GM23338 (cell line): Measurements from ENCODE around the gene PCBP3. TPM values are rescaled to one million over a fixed set of nuclear protein-coding genes. Genes with fewer than 3 reads are reported as not detected.
A peak's percentile ranks its signal among the peaks of the same experiment; 100 is the strongest.

Source experiments
- ATAC-seq: fragments of 200-7000 bp; cut with Tn5 transposase; 3 replicates; pipeline ENCODE4 v1.9.1; 2020
- DNase-seq: peaks from one replicate; pipeline ENCODE4 v3.0.0-alpha.2; 2015; ENCODE audit warnings: low spot score
- H2AFZ ChIP-seq: fragments of 200-600 bp; sonication (generic); 2 replicates; pipeline ENCODE4 v1.8.0; 2016; ENCODE audit warnings: antibody characterized with exemption, mild to moderate bottlenecking, moderate library complexity
- H3F3A ChIP-seq: fragments of 200-600 bp; sonication (generic); replicated peaks from 2 replicates; pipeline ENCODE4 v1.8.0; 2017; ENCODE audit warnings: antibody characterized with exemption, mixed run types, low read depth
- H3K27ac ChIP-seq: fragments of 200-600 bp; sonication (generic); 2 replicates; pipeline ENCODE4 v1.6.1; 2016; ENCODE audit warnings: low read depth
- H3K27me3 ChIP-seq: fragments of 200-600 bp; sonication (generic); 2 replicates; pipeline ENCODE4 v1.8.0; 2016; ENCODE audit warnings: mild to moderate bottlenecking, mixed run types, moderate library complexity; ENCODE audit not compliant: insufficient read depth
- H3K36me3 ChIP-seq: fragments of 200-600 bp; sonication (generic); 2 replicates; pipeline ENCODE4 v1.8.0; 2016; ENCODE audit warnings: mild to moderate bottlenecking; ENCODE audit not compliant: insufficient read depth
- H3K4me1 ChIP-seq: fragments of 200-600 bp; sonication (generic); 2 replicates; pipeline ENCODE4 v1.8.0; 2016; ENCODE audit warnings: mild to moderate bottlenecking, moderate library complexity; ENCODE audit not compliant: insufficient read depth
- H3K4me2 ChIP-seq: fragments of 200-600 bp; sonication (generic); 2 replicates; pipeline ENCODE4 v1.7.1; 2017; ENCODE audit warnings: mixed run types
- H3K4me3 ChIP-seq: fragments of 200-600 bp; sonication (generic); 2 replicates; pipeline ENCODE4 v1.6.1; 2016; ENCODE audit warnings: mixed run types
- H3K79me2 ChIP-seq: fragments of 200-600 bp; sonication (generic); replicated peaks from 2 replicates; pipeline ENCODE4 v1.8.0; 2017; ENCODE audit warnings: mild to moderate bottlenecking; ENCODE audit not compliant: insufficient read depth
- H3K9me2 ChIP-seq: fragments of 200-600 bp; sonication (generic); 2 replicates; pipeline ENCODE4 v1.8.0; 2017; ENCODE audit not compliant: insufficient read depth
- H4K20me1 ChIP-seq: fragments of 200-600 bp; sonication (generic); replicated peaks from 2 replicates; pipeline ENCODE4 v1.8.0; 2017; ENCODE audit warnings: mild to moderate bottlenecking; ENCODE audit not compliant: insufficient read depth
- H3K27ac Mint-ChIP-seq: 2 replicates; pipeline ENCODE4 v1.8.0; 2020; ENCODE audit warnings: inconsistent platforms, mild to moderate bottlenecking, moderate library complexity, mixed read lengths
- H3K27me3 Mint-ChIP-seq: 3 replicates; pipeline ENCODE4 v1.8.0; 2022; ENCODE audit warnings: low read depth, mild to moderate bottlenecking, moderate library complexity, mixed read lengths, inconsistent platforms; ENCODE audit not compliant: insufficient read depth, poor library complexity
- H3K36me3 Mint-ChIP-seq: 3 replicates; pipeline ENCODE4 v1.8.0; 2021; ENCODE audit warnings: low read depth, mild to moderate bottlenecking, inconsistent platforms, moderate library complexity, mixed read lengths
- H3K4me1 Mint-ChIP-seq: 3 replicates; pipeline ENCODE4 v1.8.0; 2020; ENCODE audit warnings: mild to moderate bottlenecking, inconsistent platforms, mixed read lengths
- H3K4me3 Mint-ChIP-seq: 3 replicates; pipeline ENCODE4 v1.8.0; 2021; ENCODE audit warnings: moderate library complexity, mild to moderate bottlenecking, inconsistent platforms, mixed read lengths
- H3K9me3 Mint-ChIP-seq: 3 replicates; pipeline ENCODE4 v1.8.0; 2020; ENCODE audit warnings: moderate library complexity, mild to moderate bottlenecking, inconsistent platforms, mixed read lengths
- EZH2phosphoT487 ChIP-seq: fragments of 200-600 bp; sonication (generic); IDR thresholded peaks from one replicate; pipeline ENCODE4 v1.8.1; 2018; ENCODE audit warnings: antibody characterized with exemption; ENCODE audit not compliant: unreplicated experiment
- JUNB ChIP-seq: IDR thresholded peaks from one replicate; pipeline ENCODE4 v1.6.1; 2016; ENCODE audit warnings: antibody characterized with exemption; ENCODE audit not compliant: unreplicated experiment
- NANOG ChIP-seq: IDR thresholded peaks from 2 replicates; pipeline ENCODE4 v1.6.1; 2016; ENCODE audit warnings: antibody characterized with exemption, borderline replicate concordance
- STAT1 ChIP-seq: IDR thresholded peaks from one replicate; pipeline ENCODE4 v1.6.1; 2016; ENCODE audit warnings: antibody characterized with exemption; ENCODE audit not compliant: unreplicated experiment
- ZNF114 ChIP-seq: fragments of 250-450 bp; sonication (Bioruptor Pico); IDR thresholded peaks from 2 replicates; pipeline ENCODE4 v1.5.0; 2020; ENCODE audit warnings: mild to moderate bottlenecking, moderate library complexity
- ZNF331 ChIP-seq: fragments of 250-450 bp; sonication (Bioruptor Pico); IDR thresholded peaks from 2 replicates; pipeline ENCODE4 v1.5.0; 2020; ENCODE audit warnings: low read depth, mild to moderate bottlenecking, moderate library complexity
- polyA plus RNA-seq: library from polyadenylated mRNA; unstranded; fragments of >200 nt; fragmentation: Nextera tagmentation; extraction: Ambion mirVana; gene quantifications from 2 replicates; pipeline ENCODE4 v1.2.1, GENCODE V29; 2016
- total RNA-seq: library from RNA; depleted of rRNA; stranded (reverse); fragments of >200 nt; shearing (Covaris generic); gene quantifications from 2 replicates; pipeline ENCODE4 v1.2.3, GENCODE V29; 2014
- TF ChIP-seq, protein P1 (sequence below): fragments of 250-450 bp; sonication (Bioruptor Pico); IDR thresholded peaks from 2 replicates; pipeline ENCODE4 v1.5.0; 2020; ENCODE audit warnings: mild to moderate bottlenecking, moderate library complexity
- TF ChIP-seq, protein P2 (sequence below): IDR thresholded peaks from 2 replicates; pipeline ENCODE4 v1.6.1; 2016; ENCODE audit warnings: antibody characterized with exemption
- TF ChIP-seq, protein P3 (sequence below), 2 experiments: fragments of 200-600 bp in 1 of 2; sonication (generic) in 1 of 2; conservative IDR thresholded peaks; 2 replicates each; pipeline versions ENCODE4 v1.5.1 to v1.6.1; 2016 to 2017; ENCODE audit warnings: antibody characterized with exemption in 2 of 2, low read depth in 2 of 2, mild to moderate bottlenecking in 2 of 2, moderate library complexity in 1 of 2

Gene PCBP3
- total and polyA plus RNA-seq, 2 experiments from 2014 or later: 7.1 to 9.1 TPM

DNA sequence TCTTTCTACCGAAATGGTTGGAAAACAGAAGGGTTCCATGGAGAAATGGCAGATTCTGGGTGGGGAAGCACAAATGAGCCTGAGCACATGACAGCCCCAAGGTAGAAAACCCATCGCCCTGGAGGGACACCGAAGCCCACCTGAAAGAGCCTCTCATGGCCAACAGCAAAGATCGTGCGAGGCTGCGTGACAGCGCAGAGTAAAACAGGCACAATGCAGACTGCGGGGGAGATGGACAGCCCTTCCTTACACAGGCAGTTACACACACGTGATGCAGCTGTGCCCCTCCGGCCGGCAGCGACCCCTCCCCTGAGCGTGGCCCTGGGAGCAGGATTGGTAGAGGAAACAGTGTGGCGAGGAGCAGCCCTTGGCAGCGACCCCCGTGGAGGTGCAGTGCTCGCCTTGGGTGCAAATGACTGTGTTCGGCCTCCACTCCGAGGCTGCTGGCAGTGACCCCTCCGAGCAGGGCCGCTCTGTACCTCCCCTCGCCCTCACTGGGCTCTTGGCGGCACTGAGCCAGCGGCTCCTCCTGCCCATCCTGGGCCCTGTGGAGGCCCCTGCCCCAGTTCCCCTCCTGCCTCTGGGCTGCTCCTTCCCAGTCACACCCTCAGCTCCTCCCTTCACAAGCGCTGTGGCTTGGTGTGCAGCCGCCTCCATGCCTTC, 217.1 kb downstream of the PCBP3 start:
- ATAC-seq: no peak
- Histone ChIP-seq H3K79me2 (no peaks in the 10 kb centered on the region), H4K20me1 (no peaks in the 10 kb centered on the region), H3K36me3 (no peaks in the 10 kb centered on the region), H3K4me3 (no peak overlapping the region), H3K4me2 (no peak overlapping the region), H3K9me2 (0 out of 2 replicates have a peak, but pooled peaks cover 3% of the 10 kb centered on the region), H3K27me3 (no peaks in the 10 kb centered on the region), H2AFZ (no peak overlapping the region), H3F3A (no peaks in the 10 kb centered on the region), H3K4me1 (peaks cover 14% of the 10 kb centered on the region), H3K27ac (no peak overlapping the region)
- DNase-seq: no peak
- TF ChIP-seq ZNF331 (no peak), ZNF114 (CRISPR knock-in tag) (no peak), JUNB (no peak)
- TF ChIP-seq, protein P1, sequence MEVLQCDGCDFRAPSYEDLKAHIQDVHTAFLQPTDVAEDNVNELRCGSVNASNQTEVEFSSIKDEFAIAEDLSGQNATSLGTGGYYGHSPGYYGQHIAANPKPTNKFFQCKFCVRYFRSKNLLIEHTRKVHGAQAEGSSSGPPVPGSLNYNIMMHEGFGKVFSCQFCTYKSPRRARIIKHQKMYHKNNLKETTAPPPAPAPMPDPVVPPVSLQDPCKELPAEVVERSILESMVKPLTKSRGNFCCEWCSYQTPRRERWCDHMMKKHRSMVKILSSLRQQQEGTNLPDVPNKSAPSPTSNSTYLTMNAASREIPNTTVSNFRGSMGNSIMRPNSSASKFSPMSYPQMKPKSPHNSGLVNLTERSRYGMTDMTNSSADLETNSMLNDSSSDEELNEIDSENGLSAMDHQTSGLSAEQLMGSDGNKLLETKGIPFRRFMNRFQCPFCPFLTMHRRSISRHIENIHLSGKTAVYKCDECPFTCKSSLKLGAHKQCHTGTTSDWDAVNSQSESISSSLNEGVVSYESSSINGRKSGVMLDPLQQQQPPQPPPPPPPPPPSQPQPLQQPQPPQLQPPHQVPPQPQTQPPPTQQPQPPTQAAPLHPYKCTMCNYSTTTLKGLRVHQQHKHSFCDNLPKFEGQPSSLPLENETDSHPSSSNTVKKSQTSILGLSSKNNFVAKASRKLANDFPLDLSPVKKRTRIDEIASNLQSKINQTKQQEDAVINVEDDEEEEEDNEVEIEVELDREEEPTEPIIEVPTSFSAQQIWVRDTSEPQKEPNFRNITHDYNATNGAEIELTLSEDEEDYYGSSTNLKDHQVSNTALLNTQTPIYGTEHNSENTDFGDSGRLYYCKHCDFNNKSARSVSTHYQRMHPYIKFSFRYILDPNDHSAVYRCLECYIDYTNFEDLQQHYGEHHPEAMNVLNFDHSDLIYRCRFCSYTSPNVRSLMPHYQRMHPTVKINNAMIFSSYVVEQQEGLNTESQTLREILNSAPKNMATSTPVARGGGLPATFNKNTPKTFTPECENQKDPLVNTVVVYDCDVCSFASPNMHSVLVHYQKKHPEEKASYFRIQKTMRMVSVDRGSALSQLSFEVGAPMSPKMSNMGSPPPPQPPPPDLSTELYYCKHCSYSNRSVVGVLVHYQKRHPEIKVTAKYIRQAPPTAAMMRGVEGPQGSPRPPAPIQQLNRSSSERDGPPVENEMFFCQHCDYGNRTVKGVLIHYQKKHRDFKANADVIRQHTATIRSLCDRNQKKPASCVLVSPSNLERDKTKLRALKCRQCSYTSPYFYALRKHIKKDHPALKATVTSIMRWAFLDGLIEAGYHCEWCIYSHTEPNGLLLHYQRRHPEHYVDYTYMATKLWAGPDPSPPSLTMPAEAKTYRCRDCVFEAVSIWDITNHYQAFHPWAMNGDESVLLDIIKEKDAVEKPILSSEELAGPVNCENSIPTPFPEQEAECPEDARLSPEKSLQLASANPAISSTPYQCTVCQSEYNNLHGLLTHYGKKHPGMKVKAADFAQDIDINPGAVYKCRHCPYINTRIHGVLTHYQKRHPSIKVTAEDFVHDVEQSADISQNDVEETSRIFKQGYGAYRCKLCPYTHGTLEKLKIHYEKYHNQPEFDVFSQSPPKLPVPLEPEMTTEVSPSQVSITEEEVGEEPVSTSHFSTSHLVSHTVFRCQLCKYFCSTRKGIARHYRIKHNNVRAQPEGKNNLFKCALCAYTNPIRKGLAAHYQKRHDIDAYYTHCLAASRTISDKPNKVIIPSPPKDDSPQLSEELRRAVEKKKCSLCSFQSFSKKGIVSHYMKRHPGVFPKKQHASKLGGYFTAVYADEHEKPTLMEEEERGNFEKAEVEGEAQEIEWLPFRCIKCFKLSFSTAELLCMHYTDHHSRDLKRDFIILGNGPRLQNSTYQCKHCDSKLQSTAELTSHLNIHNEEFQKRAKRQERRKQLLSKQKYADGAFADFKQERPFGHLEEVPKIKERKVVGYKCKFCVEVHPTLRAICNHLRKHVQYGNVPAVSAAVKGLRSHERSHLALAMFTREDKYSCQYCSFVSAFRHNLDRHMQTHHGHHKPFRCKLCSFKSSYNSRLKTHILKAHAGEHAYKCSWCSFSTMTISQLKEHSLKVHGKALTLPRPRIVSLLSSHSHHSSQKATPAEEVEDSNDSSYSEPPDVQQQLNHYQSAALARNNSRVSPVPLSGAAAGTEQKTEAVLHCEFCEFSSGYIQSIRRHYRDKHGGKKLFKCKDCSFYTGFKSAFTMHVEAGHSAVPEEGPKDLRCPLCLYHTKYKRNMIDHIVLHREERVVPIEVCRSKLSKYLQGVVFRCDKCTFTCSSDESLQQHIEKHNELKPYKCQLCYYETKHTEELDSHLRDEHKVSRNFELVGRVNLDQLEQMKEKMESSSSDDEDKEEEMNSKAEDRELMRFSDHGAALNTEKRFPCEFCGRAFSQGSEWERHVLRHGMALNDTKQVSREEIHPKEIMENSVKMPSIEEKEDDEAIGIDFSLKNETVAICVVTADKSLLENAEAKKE (CRISPR knock-in tag): no peak
- no peaks in the 10 kb centered on the region for H3K36me3 Mint-ChIP-seq
- H3K4me1 Mint-ChIP-seq: peaks cover 20% of the 10 kb centered on the region
- H3K27me3 Mint-ChIP-seq: peaks cover 10% of the 10 kb centered on the region
- H3K27ac Mint-ChIP-seq: peak overlapping the region; percentile 79; the same call in 1 of the 2 replicates
- no peak overlapping the region for H3K4me3 Mint-ChIP-seq
- no peaks in the 10 kb centered on the region for H3K9me3 Mint-ChIP-seq

DNA sequence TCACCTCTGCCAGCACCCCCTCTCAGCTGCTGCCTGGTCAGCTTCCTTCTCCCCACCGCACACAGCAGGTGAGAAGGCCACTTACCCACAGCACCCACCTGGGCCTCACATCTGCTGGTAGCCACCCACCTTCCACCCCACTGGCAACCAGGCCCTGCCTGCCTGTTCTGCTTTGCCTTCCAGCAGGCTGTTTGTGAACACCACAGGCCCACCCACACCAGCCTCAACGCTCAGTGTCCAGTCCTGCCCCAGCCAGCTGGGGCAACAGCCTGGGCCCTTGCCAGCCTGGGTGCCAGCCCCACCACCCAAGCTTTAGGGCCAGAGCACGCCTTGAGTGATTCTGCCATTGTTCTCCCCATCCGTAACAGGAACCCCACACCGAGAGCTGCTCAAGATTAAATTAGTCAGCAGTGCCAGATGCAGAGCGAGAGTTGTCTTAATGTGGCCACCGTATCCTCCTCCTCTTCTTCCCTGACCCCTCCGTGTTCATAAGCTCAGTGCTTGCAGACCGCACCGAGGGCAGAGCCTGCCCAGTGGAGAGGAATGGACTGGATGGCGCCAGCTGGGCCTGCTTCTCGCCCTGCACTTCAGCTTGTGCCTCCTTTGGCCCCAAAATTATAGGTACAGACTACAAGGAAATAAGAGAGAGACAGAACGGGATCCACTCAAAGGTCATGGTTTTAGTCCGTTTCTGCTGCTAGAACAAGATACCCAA, 217.8 kb downstream of the PCBP3 start:
- Histone ChIP-seq H3F3A (no peaks in the 10 kb centered on the region), H4K20me1 (no peaks in the 10 kb centered on the region), H3K36me3 (no peaks in the 10 kb centered on the region), H3K9me2 (0 out of 2 replicates have a peak, but pooled peaks cover 3% of the 10 kb centered on the region), H3K4me3 (no peak overlapping the region), H2AFZ (no peak overlapping the region), H3K4me1 (peaks cover 9% of the 10 kb centered on the region), H3K27ac (no peak overlapping the region), H3K27me3 (no peaks in the 10 kb centered on the region), H3K79me2 (no peaks in the 10 kb centered on the region), H3K4me2 (no peak overlapping the region)
- no peak for DNase-seq
- Mint-ChIP-seq H3K4me1 (peaks cover 13% of the 10 kb centered on the region), H3K9me3 (no peaks in the 10 kb centered on the region), H3K4me3 (no peak overlapping the region), H3K27me3 (peaks cover 10% of the 10 kb centered on the region), H3K27ac (0 out of 2 replicates have a peak overlapping the region, but pooled peaks have one; percentile 53), H3K36me3 (no peaks in the 10 kb centered on the region)
- ATAC-seq: no peak
- TF ChIP-seq, protein P2, sequence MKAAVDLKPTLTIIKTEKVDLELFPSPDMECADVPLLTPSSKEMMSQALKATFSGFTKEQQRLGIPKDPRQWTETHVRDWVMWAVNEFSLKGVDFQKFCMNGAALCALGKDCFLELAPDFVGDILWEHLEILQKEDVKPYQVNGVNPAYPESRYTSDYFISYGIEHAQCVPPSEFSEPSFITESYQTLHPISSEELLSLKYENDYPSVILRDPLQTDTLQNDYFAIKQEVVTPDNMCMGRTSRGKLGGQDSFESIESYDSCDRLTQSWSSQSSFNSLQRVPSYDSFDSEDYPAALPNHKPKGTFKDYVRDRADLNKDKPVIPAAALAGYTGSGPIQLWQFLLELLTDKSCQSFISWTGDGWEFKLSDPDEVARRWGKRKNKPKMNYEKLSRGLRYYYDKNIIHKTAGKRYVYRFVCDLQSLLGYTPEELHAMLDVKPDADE: no peak
- TF ChIP-seq, protein P3, sequence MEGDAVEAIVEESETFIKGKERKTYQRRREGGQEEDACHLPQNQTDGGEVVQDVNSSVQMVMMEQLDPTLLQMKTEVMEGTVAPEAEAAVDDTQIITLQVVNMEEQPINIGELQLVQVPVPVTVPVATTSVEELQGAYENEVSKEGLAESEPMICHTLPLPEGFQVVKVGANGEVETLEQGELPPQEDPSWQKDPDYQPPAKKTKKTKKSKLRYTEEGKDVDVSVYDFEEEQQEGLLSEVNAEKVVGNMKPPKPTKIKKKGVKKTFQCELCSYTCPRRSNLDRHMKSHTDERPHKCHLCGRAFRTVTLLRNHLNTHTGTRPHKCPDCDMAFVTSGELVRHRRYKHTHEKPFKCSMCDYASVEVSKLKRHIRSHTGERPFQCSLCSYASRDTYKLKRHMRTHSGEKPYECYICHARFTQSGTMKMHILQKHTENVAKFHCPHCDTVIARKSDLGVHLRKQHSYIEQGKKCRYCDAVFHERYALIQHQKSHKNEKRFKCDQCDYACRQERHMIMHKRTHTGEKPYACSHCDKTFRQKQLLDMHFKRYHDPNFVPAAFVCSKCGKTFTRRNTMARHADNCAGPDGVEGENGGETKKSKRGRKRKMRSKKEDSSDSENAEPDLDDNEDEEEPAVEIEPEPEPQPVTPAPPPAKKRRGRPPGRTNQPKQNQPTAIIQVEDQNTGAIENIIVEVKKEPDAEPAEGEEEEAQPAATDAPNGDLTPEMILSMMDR (conservative IDR thresholded peaks at IDR 0.05; ENCODE audit: low read depth in 2 of 2): no peak
- TF ChIP-seq STAT1 (no peak), EZH2phosphoT487 (no peak), NANOG (no peak)
